Esophagus muscularis mucosa (tissue), 4 donors: ENCODE measurements around the gene DGCR2. TPM values are rescaled to one million over a fixed set of nuclear protein-coding genes. Genes with fewer than 3 reads are reported as not detected.

ENCODE experiments used
- DNase-seq: peaks from one replicate; pipeline ENCODE4 v3.0.0-alpha.2; 2017; ENCODE audit errors: extremely low spot score
- H3K27ac ChIP-seq, 4 donors: fragments of 200-600 bp; sonication (generic); replicated peaks in 1 of 4; 1 replicate in 3 of 4; 2 replicates in 1 of 4; pipeline ENCODE4 v1.5.1; 2016 to 2019; ENCODE audit warnings: mild to moderate bottlenecking in 1 of 4
- H3K27me3 ChIP-seq, 4 donors: fragments of 200-600 bp; sonication (generic); one replicate each; pipeline versions ENCODE4 v1.5.1 to v1.6.0; 2016 to 2019
- H3K36me3 ChIP-seq, 4 donors: fragments of 200-600 bp; sonication (generic); one replicate each; pipeline ENCODE4 v1.5.1; 2016 to 2019
- H3K4me1 ChIP-seq, 4 donors: fragments of 200-600 bp; sonication (generic); one replicate each; pipeline ENCODE4 v1.5.1; 2016 to 2019
- H3K4me3 ChIP-seq, 4 donors: fragments of 200-600 bp; sonication (generic); 1 replicate in 2 of 4; 2 replicates in 2 of 4; pipeline ENCODE4 v1.5.1; 2016 to 2019; ENCODE audit warnings: mild to moderate bottlenecking in 4 of 4, moderate library complexity in 1 of 4
- H3K9me3 ChIP-seq, 4 donors: fragments of 200-600 bp; sonication (generic); 1 replicate in 3 of 4; 2 replicates in 1 of 4; pipeline ENCODE4 v1.5.1; 2016 to 2019
- CTCF ChIP-seq, 3 experiments: fragments of 200-600 bp in 2 of 3; fragments of 450-650 bp in 1 of 3; sonication (generic) in 2 of 3; IDR thresholded peaks; one replicate each; pipeline ENCODE4 v1.5.1; 2017 to 2019; ENCODE audit warnings: antibody characterized with exemption in 3 of 3, mild to moderate bottlenecking in 2 of 3, moderate library complexity in 1 of 3
- EP300 ChIP-seq: sonication (generic); formaldehyde crosslinking; IDR thresholded peaks from one replicate; pipeline ENCODE4 v1.6.1; 2017; ENCODE audit warnings: antibody characterized with exemption
- POLR2A ChIP-seq: fragments of 450-650 bp; IDR thresholded peaks from one replicate; pipeline ENCODE4 v1.6.1; 2017; ENCODE audit warnings: antibody characterized with exemption, moderate library complexity, mild to moderate bottlenecking, low read depth
- POLR2AphosphoS5 ChIP-seq, 2 donors: sonication (generic); formaldehyde crosslinking; IDR thresholded peaks; one replicate each; pipeline ENCODE4 v1.6.1; 2017; ENCODE audit warnings: antibody characterized with exemption in 2 of 2
- WGBS: methylation state at CpG from one replicate; pipeline ENCODE4 v1.1.5; 2018; 5-methylcytosine and 5-hydroxymethylcytosine counted together
- intact Hi-C: fragments of 100-400 bp; cut with DNase I; formaldehyde crosslinking; loops from one replicate; pipeline ENCODE4 v1.15.1; 2023
- total RNA-seq, 4 donors: library from RNA; depleted of rRNA; stranded (reverse); fragments of >200 nt; gene quantifications; one replicate each; pipeline versions ENCODE4 v1.1.0 to v1.2.1, GENCODE V29; 2016

Gene DGCR2
- total RNA-seq, 4 donors from 2014 or later = 45.7 to 79.6 (median 65.4) TPM

GRCh38 chr22:19097518-19097917, 24.7 kb downstream of the DGCR2 start:
- intact Hi-C loops = no loop called here
- Histone ChIP-seq H3K4me1 (peaks cover 0 to 8% (median 3%) of the 10 kb centered on the region in 4 donors), H3K27me3 (no peaks in the 10 kb centered on the region), H3K4me3 (no peak overlapping the region), H3K36me3 (peaks cover 0 to 9% (median 5%) of the 10 kb centered on the region in 4 donors), H3K9me3 (no peaks in the 10 kb centered on the region), H3K27ac (no peak overlapping the region)
- TF ChIP-seq CTCF (IDR thresholded peaks at IDR 0.05) = no peak
- TF ChIP-seq EP300 = no peak
- TF ChIP-seq POLR2AphosphoS5 (IDR thresholded peaks at IDR 0.05) = no peak
- TF ChIP-seq POLR2A = no peak
- no peak for DNase-seq
- 75% methylated on average over 3 of the region's 3 CpGs for WGBS

- 100% methylated on average over 1 of the region's 1 CpG for WGBS
Measured at GRCh38 chr22:19096555-19096954, 25.7 kb downstream of the DGCR2 start.

GRCh38 chr22:19094393-19094997, 27.7 kb downstream of the DGCR2 start:
- no peak overlapping the region for H3K4me3 ChIP-seq
- peaks cover 0 to 9% (median 3%) of the 10 kb centered on the region in 4 donors for H3K36me3 ChIP-seq
- intact Hi-C loops = no loop called here
- no peak overlapping the region for H3K27ac ChIP-seq
- DNase-seq = no peak
- no peaks in the 10 kb centered on the region for H3K9me3 ChIP-seq
- peaks cover 0 to 8% (median 3%) of the 10 kb centered on the region in 4 donors for H3K4me1 ChIP-seq
- WGBS = 97% methylated on average over 4 of the region's 4 CpGs
- TF ChIP-seq POLR2A = no peak
- H3K27me3 ChIP-seq = no peaks in the 10 kb centered on the region

More at GRCh38 chr22:19096555-19096954, 25.7 kb downstream of the DGCR2 start:
- TF ChIP-seq CTCF (IDR thresholded peaks at IDR 0.05) (no peak), POLR2A (no peak), POLR2AphosphoS5 (IDR thresholded peaks at IDR 0.05) (no peak), EP300 (no peak)
- DNase-seq = no peak
- H3K4me3 ChIP-seq = no peak overlapping the region
- H3K27ac ChIP-seq = no peak overlapping the region
- intact Hi-C loops = no loop called here
- peaks cover 0 to 8% (median 3%) of the 10 kb centered on the region in 4 donors for H3K4me1 ChIP-seq
- no peaks in the 10 kb centered on the region for H3K27me3 ChIP-seq
- H3K36me3 ChIP-seq = peaks cover 0 to 9% (median 5%) of the 10 kb centered on the region in 4 donors
- no peaks in the 10 kb centered on the region for H3K9me3 ChIP-seq

- Histone ChIP-seq H3K27me3 (no peaks in the 10 kb centered on the region), H3K27ac (no peak overlapping the region), H3K9me3 (no peaks in the 10 kb centered on the region), H3K4me3 (no peak overlapping the region), H3K36me3 (peaks cover 0 to 20% (median 17%) of the 10 kb centered on the region in 4 donors), H3K4me1 (peaks cover 0 to 6% (median 1%) of the 10 kb centered on the region in 4 donors)
- intact Hi-C loops = no loop called here
- WGBS = 92% methylated on average over 4 of the region's 4 CpGs
- TF ChIP-seq CTCF (IDR thresholded peaks at IDR 0.05) (no peak), EP300 (no peak), POLR2AphosphoS5 (IDR thresholded peaks at IDR 0.05) (no peak), POLR2A (no peak)
- no peak for DNase-seq
Measured at GRCh38 chr22:19092725-19093124, 29.5 kb downstream of the DGCR2 start.

GRCh38 chr22:19090586-19091127, 31.6 kb downstream of the DGCR2 start:
- H3K27me3 ChIP-seq = no peaks in the 10 kb centered on the region
- no peak overlapping the region for H3K4me3 ChIP-seq
- DNase-seq = no peak
- H3K27ac ChIP-seq = no peak overlapping the region
- WGBS = 97% methylated on average over 3 of the region's 3 CpGs
- no peak for TF ChIP-seq POLR2A
- TF ChIP-seq POLR2AphosphoS5 (IDR thresholded peaks at IDR 0.05) = no peak
- TF ChIP-seq CTCF (IDR thresholded peaks at IDR 0.05) = no peak
- no peak for TF ChIP-seq EP300
- no peaks in the 10 kb centered on the region for H3K9me3 ChIP-seq
- H3K4me1 ChIP-seq = peaks cover under 1 to 12% (median 3%) of the 10 kb centered on the region in 4 donors
- H3K36me3 ChIP-seq = peaks cover 0 to 34% (median 26%) of the 10 kb centered on the region in 4 donors
- intact Hi-C loops = no loop called here
